ENCODE results near the gene BUD31.

- TF ChIP-seq POLR2A (IDR thresholded peaks at IDR 0.05; ENCODE audit: low read length) = no peak
- no peak for TF ChIP-seq GATA1 (IDR thresholded peaks at IDR 0.05; ENCODE audit: low read depth, low read length)
These were observed 29.7 kb upstream of the BUD31 start for GRCh38 chr7:99379043-99379577.

Measured in erythroblast (primary cell).